GM12801 (cell line): ENCODE measurements around the gene TNFSF4.

Experiments used
- CTCF ChIP-seq: IDR thresholded peaks from one replicate; pipeline ENCODE4 v1.5.1; 2011; ENCODE audit warnings: control low read depth; ENCODE audit not compliant: insufficient read length; ENCODE audit errors: extremely low read depth

Gene TNFSF4

GRCh38 chr1:173171152-173171551 is 36.0 kb downstream of the TNFSF4 start:
- no peak for TF ChIP-seq CTCF

- TF ChIP-seq CTCF: no peak
Observed at GRCh38 chr1:173168941-173169340, 38.2 kb downstream of the TNFSF4 start.

- TF ChIP-seq CTCF: no peak
Observed at GRCh38 chr1:173164686-173165085, 42.4 kb downstream of the TNFSF4 start.

DNA sequence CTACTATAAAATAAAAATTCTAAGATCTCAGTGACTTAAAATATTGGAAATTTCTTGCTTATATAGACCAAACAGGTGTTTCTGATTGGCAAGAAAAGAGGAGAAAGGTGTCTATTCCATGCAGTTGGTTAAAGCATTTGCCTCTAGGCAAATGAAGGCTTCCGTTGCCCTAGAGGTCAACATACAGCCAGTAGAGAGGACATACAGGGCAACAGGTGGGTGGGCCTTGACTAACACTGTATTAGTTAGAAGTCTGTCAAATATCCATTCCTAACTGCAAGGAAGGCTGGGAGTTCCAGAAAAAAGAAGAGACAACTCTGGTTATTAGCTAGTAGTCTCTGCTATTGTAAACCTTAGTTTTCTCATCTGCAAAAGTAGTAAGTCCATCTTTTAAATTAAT is 43.0 kb downstream of the TNFSF4 start:
- no peak for TF ChIP-seq CTCF

DNA sequence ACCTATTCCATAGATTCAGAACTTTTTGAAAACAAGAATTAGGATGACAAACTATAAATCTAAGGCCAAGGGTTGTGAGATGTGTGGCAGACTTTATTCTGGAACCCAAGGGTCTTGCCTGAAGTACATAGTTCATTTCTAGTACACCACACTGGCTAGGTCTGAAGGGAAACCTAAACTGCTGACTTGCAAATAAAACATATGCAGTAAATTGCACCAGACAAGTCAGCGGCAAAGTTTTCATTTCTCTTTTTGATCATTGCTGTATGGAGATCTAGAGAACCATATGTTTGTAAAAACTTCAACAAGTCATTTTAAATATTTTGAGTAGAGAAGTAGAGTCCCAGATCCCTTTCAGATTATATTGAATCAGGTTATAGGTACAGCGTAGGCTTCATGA is 43.9 kb downstream of the TNFSF4 start:
- TF ChIP-seq CTCF: no peak

GRCh38 chr1:173162601-173163000 is 44.5 kb downstream of the TNFSF4 start:
- no peak for TF ChIP-seq CTCF

GRCh38 chr1:173161510-173162221 is 45.5 kb downstream of the TNFSF4 start:
- TF ChIP-seq CTCF: no peak

DNA sequence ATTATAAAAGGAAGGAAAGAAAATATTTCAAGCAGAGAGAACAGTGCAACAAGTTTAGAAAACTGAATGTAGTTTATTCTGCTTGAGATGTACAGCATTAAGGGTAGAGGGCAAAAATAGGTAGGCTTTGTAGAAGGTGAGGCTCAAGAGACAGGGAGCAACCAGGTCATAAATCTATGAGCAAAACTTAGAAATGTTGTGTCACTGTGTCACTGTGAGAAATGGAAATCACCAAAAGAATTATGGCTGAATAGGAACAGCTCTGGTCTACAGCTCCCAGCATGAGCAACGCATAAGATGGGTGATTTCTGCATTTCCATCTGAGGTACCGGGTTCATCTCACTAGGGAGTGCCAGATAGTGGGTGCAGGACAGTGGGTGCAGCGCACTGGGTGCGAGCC is 53.6 kb downstream of the TNFSF4 start:
- no peak for TF ChIP-seq CTCF
